ENCODE measurements around the gene AK2. TPM values are rescaled to one million over a fixed set of nuclear protein-coding genes. Genes with fewer than 3 reads are reported as not detected.
A peak's percentile ranks its signal among the peaks of the same experiment; 100 is the strongest.
"Not testable (repeated sequence)": the region's sequence is repeated elsewhere in the genome, so short reads cannot be mapped to it uniquely, and the experiment has no call there.

The AK2 gene
- total RNA-seq, 2 experiments from 2014 or later: 386 to 464 TPM

- H3K36me3 Mint-ChIP-seq (ENCODE audit: low read depth): no peaks in the 10 kb centered on the region
- no peak overlapping the region for H3K27ac Mint-ChIP-seq
- ChIA-PET CTCF (interaction anchor here (0.7 to 1.3 kb wide), 2 partner anchors 12 to 139 kb away, joined by 3 read pairs; no protein-coding TSS in a partner anchor), POLR2A (interaction anchor here (0.7 kb wide), 1 partner anchor 8 kb away, joined by 3 read pairs; the partner anchor contains the start of gene AZIN2)
- DNase-seq (no peak), ATAC-seq (no peak)
- H3K4me1 Mint-ChIP-seq: no peaks in the 10 kb centered on the region
- intact Hi-C loops (cut with DNase I, micrococcal nuclease): no loop called here
- H3K9me3 Mint-ChIP-seq (ENCODE audit: low read depth): no peaks in the 10 kb centered on the region
- H3K4me3 Mint-ChIP-seq: no peak overlapping the region
- H3K27me3 Mint-ChIP-seq: peaks cover 2% of the 10 kb centered on the region
These were observed 36.0 kb upstream of the AK2 start for GRCh38 chr1:33072707-33073106.

GRCh38 chr1:33070628-33071027 lies 33.9 kb upstream of the AK2 start:
- DNase-seq (no peak), ATAC-seq (no peak)
- CTCF ChIA-PET: interaction anchor here (1.3 kb wide), 1 partner anchor 128 kb away, joined by 4 read pairs; no protein-coding TSS in a partner anchor
- H3K27me3 Mint-ChIP-seq: peaks cover 2% of the 10 kb centered on the region
- H3K36me3 Mint-ChIP-seq (ENCODE audit: low read depth): peaks cover 1% of the 10 kb centered on the region
- POLR2A ChIA-PET: no interaction called here
- no peaks in the 10 kb centered on the region for H3K4me1 Mint-ChIP-seq
- H3K9me3 Mint-ChIP-seq (ENCODE audit: low read depth): peaks cover 7% of the 10 kb centered on the region
- H3K4me3 Mint-ChIP-seq: no peak overlapping the region
- H3K27ac Mint-ChIP-seq: no peak overlapping the region
- intact Hi-C loops (cut with DNase I, micrococcal nuclease): no loop called here

- CTCF ChIA-PET; H3K27me3 Mint-ChIP-seq; POLR2A ChIA-PET; H3K4me3 Mint-ChIP-seq; intact Hi-C loops (cut with DNase I, micrococcal nuclease); DNase-seq; H3K4me1 Mint-ChIP-seq; H3K27ac Mint-ChIP-seq; ATAC-seq: not testable (repeated sequence)
- Mint-ChIP-seq H3K36me3 (ENCODE audit: low read depth) (peaks cover 14% of the 10 kb centered on the region), H3K9me3 (ENCODE audit: low read depth) (peaks cover 30% of the 10 kb centered on the region)
These were observed 31.4 kb upstream of the AK2 start for GRCh38 chr1:33068108-33068507.

- H3K4me1 Mint-ChIP-seq; H3K27me3 Mint-ChIP-seq; H3K4me3 Mint-ChIP-seq; DNase-seq; intact Hi-C loops (cut with DNase I, micrococcal nuclease); ATAC-seq; H3K27ac Mint-ChIP-seq; POLR2A ChIA-PET: not testable (repeated sequence)
- CTCF ChIA-PET: interaction anchor here (1.3 kb wide), 1 partner anchor 10 kb away, joined by 4 read pairs; no protein-coding TSS in a partner anchor
- H3K9me3 Mint-ChIP-seq (ENCODE audit: low read depth): peaks cover 41% of the 10 kb centered on the region
- peaks cover 15% of the 10 kb centered on the region for H3K36me3 Mint-ChIP-seq (ENCODE audit: low read depth)
These were observed 29.8 kb upstream of the AK2 start for GRCh38 chr1:33066477-33066876.

GRCh38 chr1:33065301-33065700 lies 28.6 kb upstream of the AK2 start:
- ChIA-PET POLR2A (no interaction called here), CTCF (no interaction called here)
- intact Hi-C loops (cut with DNase I, micrococcal nuclease): no loop called here
- no peak overlapping the region for H3K4me3 Mint-ChIP-seq
- no peaks in the 10 kb centered on the region for H3K4me1 Mint-ChIP-seq
- DNase-seq: no peak
- H3K27ac Mint-ChIP-seq: no peak overlapping the region
- H3K36me3 Mint-ChIP-seq (ENCODE audit: low read depth): peaks cover 15% of the 10 kb centered on the region
- peaks cover 2% of the 10 kb centered on the region for H3K27me3 Mint-ChIP-seq
- H3K9me3 Mint-ChIP-seq (ENCODE audit: low read depth): peaks cover 41% of the 10 kb centered on the region
- ATAC-seq: no peak

- peaks cover 41% of the 10 kb centered on the region for H3K9me3 Mint-ChIP-seq (ENCODE audit: low read depth)
- POLR2A ChIA-PET: not testable (repeated sequence)
These were observed 27.6 kb upstream of the AK2 start for GRCh38 chr1:33064284-33064683.

GRCh38 chr1:33061834-33062233 lies 25.2 kb upstream of the AK2 start:
- DNase-seq: no peak
- ATAC-seq: no peak
- H3K36me3 Mint-ChIP-seq (ENCODE audit: low read depth): peaks cover 15% of the 10 kb centered on the region
- H3K9me3 Mint-ChIP-seq (ENCODE audit: low read depth): peaks cover 39% of the 10 kb centered on the region
- peaks cover 2% of the 10 kb centered on the region for H3K27me3 Mint-ChIP-seq
- intact Hi-C loops (cut with DNase I, micrococcal nuclease): no loop called here
- ChIA-PET CTCF (interaction anchor here (1.6 kb wide), 1 partner anchor 186 kb away, joined by 3 read pairs; no protein-coding TSS in a partner anchor), POLR2A (no interaction called here)
- H3K4me1 Mint-ChIP-seq: no peaks in the 10 kb centered on the region
- no peak overlapping the region for H3K27ac Mint-ChIP-seq
- H3K4me3 Mint-ChIP-seq: no peak overlapping the region

More at GRCh38 chr1:33064284-33064683, 27.6 kb upstream of the AK2 start:
- H3K4me1 Mint-ChIP-seq; CTCF ChIA-PET; H3K27ac Mint-ChIP-seq; intact Hi-C loops (cut with DNase I, micrococcal nuclease); ATAC-seq; H3K27me3 Mint-ChIP-seq; H3K4me3 Mint-ChIP-seq: not testable (repeated sequence)
- peak; percentile 23 for DNase-seq
- H3K36me3 Mint-ChIP-seq (ENCODE audit: low read depth): peaks cover 15% of the 10 kb centered on the region

- intact Hi-C loops (cut with DNase I, micrococcal nuclease): no loop called here
- no peak for ATAC-seq
- POLR2A ChIA-PET: no interaction called here
- no peak overlapping the region for H3K4me3 Mint-ChIP-seq
- no peak overlapping the region for H3K27ac Mint-ChIP-seq
- H3K36me3 Mint-ChIP-seq (ENCODE audit: low read depth): peaks cover 14% of the 10 kb centered on the region
- CTCF ChIA-PET: interaction anchor here (0.7 to 1.6 kb wide), 5 partner anchors 12 to 348 kb away, joined by 3 read pairs; no protein-coding TSS in a partner anchor
- peaks cover under 1% of the 10 kb centered on the region for H3K4me1 Mint-ChIP-seq
- H3K27me3 Mint-ChIP-seq: peaks cover 2% of the 10 kb centered on the region
- H3K9me3 Mint-ChIP-seq (ENCODE audit: low read depth): peaks cover 34% of the 10 kb centered on the region
- no peak for DNase-seq
These were observed 23.9 kb upstream of the AK2 start for GRCh38 chr1:33060579-33061083.

GRCh38 chr1:33057095-33057494 lies 20.4 kb upstream of the AK2 start:
- peaks cover 5% of the 10 kb centered on the region for H3K4me1 Mint-ChIP-seq

GRCh38 chr1:33056426-33056825 lies 19.7 kb upstream of the AK2 start:
- intact Hi-C loops (cut with DNase I, micrococcal nuclease): no loop called here
- Mint-ChIP-seq H3K36me3 (ENCODE audit: low read depth) (no peaks in the 10 kb centered on the region), H3K4me1 (peaks cover 5% of the 10 kb centered on the region), H3K4me3 (no peak overlapping the region), H3K9me3 (ENCODE audit: low read depth) (no peaks in the 10 kb centered on the region), H3K27me3 (peaks cover 2% of the 10 kb centered on the region), H3K27ac (no peak overlapping the region)
- POLR2A ChIA-PET: no interaction called here
- DNase-seq: no peak
- no peak for ATAC-seq
- CTCF ChIA-PET: interaction anchor here (0.6 to 5.7 kb wide), 13 partner anchors 10 to 490 kb away, joined by 3 to 68 read pairs (median 4); partner anchors contain the start of gene AZIN2

More at GRCh38 chr1:33057095-33057494, 20.4 kb upstream of the AK2 start:
- H3K4me3 Mint-ChIP-seq: no peak overlapping the region
- peaks cover 5% of the 10 kb centered on the region for H3K9me3 Mint-ChIP-seq (ENCODE audit: low read depth)
- ChIA-PET CTCF (interaction anchor here (0.7 to 5.7 kb wide), 13 partner anchors 10 to 490 kb away, joined by 3 to 68 read pairs (median 4); partner anchors contain the start of gene AZIN2), POLR2A (no interaction called here)
- no peak for DNase-seq
- no peak overlapping the region for H3K27ac Mint-ChIP-seq
- peaks cover 2% of the 10 kb centered on the region for H3K27me3 Mint-ChIP-seq
- ATAC-seq: no peak
- H3K36me3 Mint-ChIP-seq (ENCODE audit: low read depth): no peaks in the 10 kb centered on the region
- intact Hi-C loops (cut with DNase I, micrococcal nuclease): no loop called here

GRCh38 chr1:33055210-33056008 lies 18.7 kb upstream of the AK2 start:
- Mint-ChIP-seq H3K4me1 (peaks cover 5% of the 10 kb centered on the region), H3K36me3 (ENCODE audit: low read depth) (no peaks in the 10 kb centered on the region), H3K27me3 (peaks cover 5% of the 10 kb centered on the region), H3K4me3 (no peak overlapping the region), H3K9me3 (ENCODE audit: low read depth) (no peaks in the 10 kb centered on the region), H3K27ac (no peak overlapping the region)
- intact Hi-C loops (cut with DNase I, micrococcal nuclease): loop anchor here (1.0 to 2.0 kb wide), 3 partner anchors 31 to 122 kb away; partner anchors contain the start of gene RNF19B (in 1 of the 2)
- POLR2A ChIA-PET: no interaction called here
- DNase-seq (peak; percentile 45), ATAC-seq (peak; percentile 77)
- CTCF ChIA-PET: interaction anchor here (0.6 to 5.7 kb wide), 23 partner anchors 10 to 209 kb away, joined by 3 to 68 read pairs (median 4); partner anchors contain the start of gene AZIN2

All from activated CD4-positive, alpha-beta T cell treated with anti-CD3 and anti-CD28 coated beads for 36 hours (primary cell).